Measurements from ENCODE around the gene GLRA3. TPM values are rescaled to one million over a fixed set of nuclear protein-coding genes. Genes with fewer than 3 reads are reported as not detected.

Gene GLRA3
- total and polyA plus RNA-seq, 2 of the 8 experiments (the other 6 are each of a cell fraction or from before 2014, with no cell fraction given) = 0.02 TPM; not detected in 1

DNA sequence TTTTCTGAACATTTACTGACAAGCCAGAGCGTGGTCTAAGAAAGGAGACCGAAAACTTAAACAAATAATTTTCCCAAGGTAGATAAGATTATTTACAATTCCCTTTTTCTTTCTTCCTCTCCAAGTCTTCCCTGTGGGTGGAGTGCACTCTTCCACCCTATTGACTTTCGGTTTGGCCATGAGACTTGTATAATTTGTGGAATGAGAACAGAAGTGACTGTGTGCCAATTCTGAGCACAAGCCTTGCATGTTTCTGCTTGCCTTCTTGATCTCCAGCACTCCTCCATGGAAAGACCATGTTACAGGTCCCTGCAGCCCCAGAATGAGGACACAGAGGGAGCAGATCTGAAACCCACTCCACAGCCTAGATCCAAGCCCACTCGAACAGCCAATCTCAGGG is 156.8 kb downstream of the GLRA3 start:
- Histone ChIP-seq H3K79me1 (ENCODE audit: low read depth, low read length) (no peaks in the 10 kb centered on the region), H3K4me1 (replicated peaks in 1 of 4; ENCODE audit: control insufficient read depth in 3 of 4, insufficient read depth in 4 of 4, low read length in 3 of 4) (no peaks in the 10 kb centered on the region), H4K91ac (replicated peaks; ENCODE audit: insufficient read length, low read length) (no peak overlapping the region), H2AK5ac (ENCODE audit: low read depth, low read length) (no peak overlapping the region), H3K14ac (ENCODE audit: insufficient read length) (no peak overlapping the region), H3K9ac (replicated peaks in 1 of 4; ENCODE audit: extremely low read depth in 1 of 4, low read depth in 3 of 4, low read length in 3 of 4) (no peak overlapping the region), H2BK20ac (ENCODE audit: low read length) (no peak overlapping the region), H3K36me3 (ENCODE audit: control insufficient read depth in 2 of 4, insufficient read depth in 4 of 4, low read length in 3 of 4) (no peaks in the 10 kb centered on the region), H3K23me2 (ENCODE audit: low read depth, low read length) (no peaks in the 10 kb centered on the region), H2BK12ac (ENCODE audit: low read depth, low read length) (no peak overlapping the region), H2AFZ (ENCODE audit: low read length) (no peak overlapping the region), H3K9me3 (ENCODE audit: insufficient read depth in 2 of 2, low read depth in 1 of 2, low read length in 1 of 2) (no peaks in the 10 kb centered on the region), H3K4me2 (ENCODE audit: insufficient read depth in 1 of 2, low read depth in 2 of 2, low read length in 2 of 2) (no peak overlapping the region), H4K5ac (ENCODE audit: insufficient read length, low read depth, low read length) (no peak overlapping the region), H3K27ac (ENCODE audit: low read depth, low read length) (no peak overlapping the region), H3K79me2 (ENCODE audit: control insufficient read depth in 1 of 2, insufficient read depth in 2 of 2, low read length in 2 of 2) (no peaks in the 10 kb centered on the region), H2BK15ac (ENCODE audit: low read length) (no peak overlapping the region), H3K56ac (replicated peaks; ENCODE audit: insufficient read length, low read depth, low read length) (no peak overlapping the region), H4K20me1 (replicated peaks in 1 of 2; ENCODE audit: control insufficient read depth in 1 of 2, insufficient read depth in 2 of 2, low read length in 2 of 2) (no peaks in the 10 kb centered on the region), H3K23ac (ENCODE audit: insufficient read length) (no peak overlapping the region), H2BK5ac (ENCODE audit: low read depth, low read length) (no peak overlapping the region), H3K4me3 (ENCODE audit: extremely low read depth in 1 of 4, insufficient read depth in 2 of 4, low read depth in 3 of 4, low read length in 4 of 4) (no peak overlapping the region), H3K18ac (ENCODE audit: extremely low read depth, low read length) (no peak overlapping the region), H3K27me3 (replicated peaks in 1 of 4; ENCODE audit: control insufficient read depth in 3 of 4, extremely low read depth in 1 of 4, insufficient read depth in 3 of 4, low read length in 3 of 4) (no peaks in the 10 kb centered on the region), H2BK120ac (replicated peaks; ENCODE audit: low read depth, low read length) (no peak overlapping the region), H4K8ac (ENCODE audit: extremely low read depth, insufficient read depth, low read length) (no peak overlapping the region), H3K4ac (replicated peaks; ENCODE audit: insufficient read length, low read depth, low read length) (no peak overlapping the region)
- TF ChIP-seq SP4 (IDR thresholded peaks at IDR 0.05; ENCODE audit: low read length) = no peak
- DNase-seq (ENCODE audit: low read depth in 1 of 2, low spot score in 2 of 2) = no peak
- no peak for FAIRE-seq
- 93% methylated on average over 3 of the region's 4 CpGs; no CpG with 5 or more reads in 1 of the 2 experiments for whole genome bisulfite sequencing, 2 experiments (ENCODE audit: extremely low coverage in 1 of 2, insufficient coverage in 1 of 2, insufficient read length in 1 of 2, insufficient replicate concordance in 2 of 2, low coverage in 1 of 2, low lambda C conversion rate in 2 of 2, missing lambda C conversion rate in 1 of 2)
- ChIA-PET POLR2A (ENCODE audit: partially characterized antibody) (no interaction called here), CTCF (ENCODE audit: partially characterized antibody) (interaction anchor here (1.0 kb wide), 1 partner anchor 9 kb away, joined by 3 read pairs; no protein-coding TSS in a partner anchor)

Data from H1 (cell line).